CD4-positive, alpha-beta T cell treated with Interleukin-15 for 4 hours (primary cell): Measurements from ENCODE around the gene AEN.

ENCODE experiments used
- DNase-seq: peaks from one replicate; pipeline ENCODE4 v3.0.0-alpha.2; 2020; ENCODE audit warnings: low spot score

Gene AEN

GRCh38 chr15:88613074-88613944 is 7.8 kb upstream of the AEN start:
- DNase-seq, result no peak

GRCh38 chr15:88615303-88616107 is 5.6 kb upstream of the AEN start:
- DNase-seq, result no peak

GRCh38 chr15:88616240-88616639 is 4.9 kb upstream of the AEN start:
- no peak for DNase-seq

GRCh38 chr15:88617031-88617722 is 4.0 kb upstream of the AEN start:
- no peak for DNase-seq

- no peak for DNase-seq
These were observed 3.4 kb upstream of the AEN start for GRCh38 chr15:88617790-88618189.

- DNase-seq, result no peak
These were observed 2.5 kb upstream of the AEN start for GRCh38 chr15:88618686-88619085.

- DNase-seq, result no peak
These were observed 1.3 kb upstream of the AEN start for GRCh38 chr15:88619796-88620195.

GRCh38 chr15:88621789-88622604 is 857 bp downstream of the AEN start:
- DNase-seq, result peak; percentile 74

GRCh38 chr15:88622605-88622975 is 1.4 kb downstream of the AEN start:
- no peak for DNase-seq

- DNase-seq, result peak; percentile 70
These were observed 1.9 kb downstream of the AEN start for GRCh38 chr15:88623061-88623460.

GRCh38 chr15:88623632-88624031 is 2.5 kb downstream of the AEN start:
- no peak for DNase-seq

- peak; percentile 69 for DNase-seq
These were observed 3.2 kb downstream of the AEN start for GRCh38 chr15:88624156-88624970.

GRCh38 chr15:88624971-88625490 is 3.9 kb downstream of the AEN start:
- no peak for DNase-seq

GRCh38 chr15:88625943-88626741 is 5.0 kb downstream of the AEN start:
- DNase-seq, result no peak

GRCh38 chr15:88627463-88627862 is 6.3 kb downstream of the AEN start:
- peak; percentile 93 for DNase-seq

GRCh38 chr15:88628018-88628654 is 7.0 kb downstream of the AEN start:
- no peak for DNase-seq

- DNase-seq, result no peak
These were observed 7.9 kb downstream of the AEN start for GRCh38 chr15:88629071-88629470.

- DNase-seq, result no peak
These were observed 9.1 kb downstream of the AEN start for GRCh38 chr15:88630141-88630721.
